Pancreas (tissue), 10 donors: ENCODE results near the gene ACRBP. TPM values are rescaled to one million over a fixed set of nuclear protein-coding genes. Genes with fewer than 3 reads are reported as not detected.
A peak's percentile ranks its signal among the peaks of the same experiment; 100 is the strongest.

ENCODE experiments used
- ATAC-seq, 4 donors: fragments of 200-7000 bp; cut with Tn5 transposase; one replicate each; pipeline versions ENCODE4 v1.8.0 to v1.9.1; 2020; ENCODE audit warnings: mild to moderate bottlenecking in 4 of 4, moderate library complexity in 4 of 4
- DNase-seq, 6 donors: peaks; one replicate each; pipeline ENCODE4 v3.0.0-alpha.2; 2020
- FAIRE-seq: peaks from 2 replicates; lab custom pipeline; 2012; peaks lifted over from hg19 to GRCh38; lab: Jason Lieb, UNC
- H3K27ac ChIP-seq, 4 donors: fragments of 200-600 bp; sonication (generic); 1 replicate in 3 of 4; 2 replicates in 1 of 4; pipeline versions ENCODE4 v1.5.0 to v1.8.0; 2020
- H3K27me3 ChIP-seq, 4 donors: fragments of 200-600 bp; one replicate each; pipeline ENCODE4 v1.8.0; 2021
- H3K36me3 ChIP-seq, 3 donors: fragments of 200-600 bp; sonication (generic) in 1 of 3; one replicate each; pipeline versions ENCODE4 v1.5.0 to v1.8.0; 2020 to 2021
- H3K4me1 ChIP-seq, 3 donors: fragments of 200-600 bp; one replicate each; pipeline ENCODE4 v1.8.0; 2021
- H3K4me3 ChIP-seq, 4 donors: fragments of 200-600 bp; sonication (generic) in 2 of 4; one replicate each; pipeline versions ENCODE4 v1.5.0 to v1.8.0; 2020 to 2021
- H3K9me3 ChIP-seq, 4 donors: fragments of 200-600 bp; one replicate each; pipeline ENCODE4 v1.8.0; 2021
- CTCF ChIP-seq, 4 donors: fragments of 200-600 bp; sonication (generic) in 3 of 4; IDR thresholded peaks; one replicate each; pipeline versions ENCODE4 v1.5.0 to v1.8.0; 2021; ENCODE audit warnings: antibody characterized with exemption in 4 of 4
- WGBS, 2 donors: extraction: QIAGEN DNeasy Blood & Tissue Kit; methylation state at CpG; one replicate each; pipeline ENCODE4 v1.1.7; 2013; 5-methylcytosine and 5-hydroxymethylcytosine counted together
- intact Hi-C, 3 donors: fragments of 100-400 bp; cut with DNase I; formaldehyde crosslinking; loops; one replicate each; pipeline versions ENCODE4 v1.11.1 to v1.14.2; 2022
- polyA plus RNA-seq, 2 donors: library from polyadenylated mRNA; stranded (reverse); fragments of 200-250 nt; gene quantifications; one replicate each; pipeline ENCODE4 v1.2.3, GENCODE V29; 2013
- total RNA-seq, 6 donors: library from RNA; stranded (reverse); fragmentation: NEBNext Ultra II Directional in 4 of 6; extraction: Animal tissue kit (Norgen Biotek cat#: 25700) in 4 of 6; gene quantifications; one replicate each; pipeline versions ENCODE4 v1.2.1 to v1.2.4, GENCODE V29; 2021 to 2023
- donor health status: healthy with polysubstance abuse.
- donor health status: DM: no; HTN: no; CAD: no; lungs with moderate emphysema.
- donor health status: DM: no; HTN: no; CAD: no.
- donor health status: control.
- donor health status: control.
- donor health status: Bipolar disorder and iron deficiency.
- donor health status: DM: yes; HTN: yes; CAD: no.
- donor health status: DM: no; HTN: no; CAD: no.
- donor health status: DM: no; HTN: no; CAD: no.
- donor health status: DM: yes; HTN: yes; CAD: no.

The ACRBP gene
- total and polyA plus RNA-seq, 8 donors, result 1.2 to 4.1 (median 1.8) TPM

GRCh38 chr12:6692888-6693287 lies 45.7 kb upstream of the ACRBP start:
- ATAC-seq (no peak), DNase-seq (no peak), FAIRE-seq (no peak)
- Histone ChIP-seq H3K27ac (no peak overlapping the region), H3K4me3 (no peak overlapping the region), H3K36me3 (no peaks in the 10 kb centered on the region), H3K9me3 (no peaks in the 10 kb centered on the region), H3K4me1 (peaks cover 0 to 14% (median 0%) of the 10 kb centered on the region in 3 donors), H3K27me3 (no peaks in the 10 kb centered on the region)
- WGBS, 2 donors, result 47 to 57% methylated on average over 2 of the region's 2 CpGs
- no peak for TF ChIP-seq CTCF (IDR thresholded peaks at IDR 0.05)
- intact Hi-C loops, result no loop called here

DNA sequence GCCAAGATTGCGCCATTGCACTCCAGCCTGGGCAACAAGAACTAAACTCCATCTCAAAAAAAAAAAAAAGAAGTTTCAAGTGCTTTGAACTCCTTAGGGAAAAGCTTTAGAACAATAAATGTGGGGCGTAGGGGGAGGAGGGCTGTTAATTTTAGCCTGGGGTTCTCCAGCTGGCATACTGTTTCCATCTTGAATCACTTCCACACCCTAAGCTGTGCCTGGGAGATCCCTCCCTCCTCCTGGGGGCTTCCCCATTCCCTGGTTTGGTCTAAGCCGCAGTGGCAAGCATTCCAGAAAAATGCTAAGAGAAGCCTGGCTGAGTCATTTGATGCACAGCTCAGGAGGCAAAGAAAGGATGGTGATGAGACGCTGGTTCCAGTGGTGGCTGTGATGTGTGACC lies 44.2 kb upstream of the ACRBP start:
- intact Hi-C loops, result no loop called here
- WGBS, 2 donors, result 87% methylated on average over 4 of the region's 4 CpGs
- FAIRE-seq (no peak), ATAC-seq (no peak), DNase-seq (no peak)
- H3K36me3 ChIP-seq, result no peaks in the 10 kb centered on the region
- H3K27me3 ChIP-seq, result no peaks in the 10 kb centered on the region
- H3K4me1 ChIP-seq, result peaks cover 0 to 20% (median 3%) of the 10 kb centered on the region in 3 donors
- TF ChIP-seq CTCF (IDR thresholded peaks at IDR 0.05), result no peak
- no peak overlapping the region for H3K27ac ChIP-seq
- H3K4me3 ChIP-seq, result no peak overlapping the region
- H3K9me3 ChIP-seq, result no peaks in the 10 kb centered on the region

- TF ChIP-seq CTCF (IDR thresholded peaks at IDR 0.05), result peak in 3 of 4 donors; percentile 8 to 14 (median 13)
- ATAC-seq, result peak; percentile 91 to 95 (median 92)
- Histone ChIP-seq H3K4me1 (peaks cover 3 to 20% (median 3%) of the 10 kb centered on the region in 3 donors), H3K4me3 (peak within 1 kb of the TSS; percentile 70 to 96 (median 92)), H3K9me3 (no peaks in the 10 kb centered on the region), H3K27me3 (no peaks in the 10 kb centered on the region), H3K27ac (peak within 1 kb of the TSS; percentile 86 to 93 (median 91)), H3K36me3 (no peaks in the 10 kb centered on the region)
- intact Hi-C loops, result no loop called here
- peak; percentile 89 to 98 (median 96) for DNase-seq
- 0 to 1% methylated on average over 62 to 72 of the region's 72 CpGs for WGBS, 2 donors
- FAIRE-seq, result peak; percentile 95
Observed at GRCh38 chr12:6688999-6689882, 42.0 kb upstream of the ACRBP start, which contains the start of gene ZNF384. Gene ZNF384 (minus strand): TSS chr12:6689375. CDS start chr12:6679520, 9,855 bp downstream.

DNA sequence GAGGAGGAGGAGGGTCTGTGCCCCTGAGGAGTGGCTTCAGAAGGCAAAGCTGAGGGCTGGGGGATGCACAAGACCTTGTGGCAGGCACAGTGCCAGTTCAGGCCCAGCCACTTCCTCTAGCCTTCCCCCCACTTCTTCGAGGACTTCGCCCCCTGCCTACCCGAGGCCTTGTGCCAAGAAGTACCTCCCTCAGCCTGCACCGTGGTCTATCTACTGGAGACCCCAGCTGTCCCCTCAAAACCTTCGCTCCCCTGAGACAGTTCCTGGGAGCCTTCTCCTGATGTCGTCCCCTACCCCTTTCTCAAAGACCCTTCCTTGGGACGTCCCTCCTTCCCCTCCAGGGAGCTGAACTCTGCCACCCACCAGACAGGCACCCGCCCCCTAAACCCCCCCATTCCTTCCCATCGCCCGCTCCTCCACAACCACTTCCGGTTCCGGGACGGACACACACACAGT lies 41.3 kb upstream of the ACRBP start:
- no peak for TF ChIP-seq CTCF (IDR thresholded peaks at IDR 0.05)
- Histone ChIP-seq H3K4me3 (peak overlapping the region; percentile 70 to 96 (median 92)), H3K9me3 (no peaks in the 10 kb centered on the region), H3K4me1 (peaks cover 3 to 20% (median 5%) of the 10 kb centered on the region in 3 donors), H3K27ac (peak overlapping the region; percentile 86 to 93 (median 91)), H3K27me3 (no peaks in the 10 kb centered on the region), H3K36me3 (no peaks in the 10 kb centered on the region)
- intact Hi-C loops, result no loop called here
- peak in 3 of 6 donors; percentile 64 to 82 (median 68) for DNase-seq
- ATAC-seq, result peak in 1 of 4 donors; percentile 1
- 1 to 2% methylated on average over 13 of the region's 13 CpGs for WGBS, 2 donors
- FAIRE-seq, result no peak
